GM10248 (cell line): ENCODE data around the gene SAMD4A.

ENCODE experiments used
- CTCF ChIA-PET: fragments of 300-600 bp; sonication (Branson Sonifier 250); formaldehyde crosslinking; extraction: SDS; loops from one replicate; lab custom pipeline; 2021; ENCODE audit warnings: antibody characterized with exemption; lab: Yijun Ruan, JAX
- POLR2A ChIA-PET: fragments of 350-650 bp; sonication (Branson Sonifier 250); formaldehyde crosslinking; extraction: SDS; loops from one replicate; lab custom pipeline; 2020; ENCODE audit warnings: antibody characterized with exemption; lab: Yijun Ruan, JAX
- DNase-seq: peaks from one replicate; pipeline ENCODE4 v3.0.0; 2012; ENCODE audit errors: extremely low spot score
- TF ChIP-seq, protein P1 (sequence below): IDR thresholded peaks from 2 replicates; pipeline ENCODE4 v1.5.1; 2012; ENCODE audit warnings: mild to moderate bottlenecking, low read depth; ENCODE audit errors: extremely low read depth, missing control alignments, control extremely low read depth

The SAMD4A gene

GRCh38 chr14:54791001-54791400, 224.1 kb downstream of the SAMD4A start:
- TF ChIP-seq, protein P1, sequence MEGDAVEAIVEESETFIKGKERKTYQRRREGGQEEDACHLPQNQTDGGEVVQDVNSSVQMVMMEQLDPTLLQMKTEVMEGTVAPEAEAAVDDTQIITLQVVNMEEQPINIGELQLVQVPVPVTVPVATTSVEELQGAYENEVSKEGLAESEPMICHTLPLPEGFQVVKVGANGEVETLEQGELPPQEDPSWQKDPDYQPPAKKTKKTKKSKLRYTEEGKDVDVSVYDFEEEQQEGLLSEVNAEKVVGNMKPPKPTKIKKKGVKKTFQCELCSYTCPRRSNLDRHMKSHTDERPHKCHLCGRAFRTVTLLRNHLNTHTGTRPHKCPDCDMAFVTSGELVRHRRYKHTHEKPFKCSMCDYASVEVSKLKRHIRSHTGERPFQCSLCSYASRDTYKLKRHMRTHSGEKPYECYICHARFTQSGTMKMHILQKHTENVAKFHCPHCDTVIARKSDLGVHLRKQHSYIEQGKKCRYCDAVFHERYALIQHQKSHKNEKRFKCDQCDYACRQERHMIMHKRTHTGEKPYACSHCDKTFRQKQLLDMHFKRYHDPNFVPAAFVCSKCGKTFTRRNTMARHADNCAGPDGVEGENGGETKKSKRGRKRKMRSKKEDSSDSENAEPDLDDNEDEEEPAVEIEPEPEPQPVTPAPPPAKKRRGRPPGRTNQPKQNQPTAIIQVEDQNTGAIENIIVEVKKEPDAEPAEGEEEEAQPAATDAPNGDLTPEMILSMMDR = no peak
- no peak for DNase-seq
- ChIA-PET CTCF (interaction anchor here (1.2 to 8.8 kb wide), 3 partner anchors 15 to 227 kb away, joined by 3 to 79 read pairs (median 11); no protein-coding TSS in a partner anchor), POLR2A (no interaction called here)

DNA sequence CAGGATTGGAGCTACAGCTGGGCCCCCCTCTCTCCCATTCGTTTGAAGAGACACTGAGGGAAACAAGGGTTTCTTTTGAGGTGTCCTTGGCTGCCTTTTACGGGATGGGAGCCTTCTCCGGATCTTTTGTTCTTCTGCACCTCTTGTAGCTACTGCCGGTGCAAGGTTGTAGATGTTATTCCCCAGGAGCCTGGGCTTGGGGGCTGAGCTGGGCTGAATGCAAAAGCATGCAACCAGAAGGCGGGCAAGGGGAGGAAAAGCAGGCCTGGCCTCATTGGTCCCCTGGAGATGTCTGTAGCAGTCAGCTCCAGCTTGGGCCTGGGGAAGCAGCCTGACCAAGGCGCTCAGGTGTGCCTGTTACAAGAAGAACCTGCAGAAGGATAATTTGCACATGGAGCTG, 225.4 kb downstream of the SAMD4A start:
- DNase-seq = no peak
- TF ChIP-seq, protein P1 = no peak
- ChIA-PET CTCF (interaction anchor here (1.2 to 8.8 kb wide), 3 partner anchors 13 to 228 kb away, joined by 3 to 79 read pairs (median 11); no protein-coding TSS in a partner anchor), POLR2A (interaction anchor here (0.6 kb wide), 1 partner anchor 346 kb away, joined by 3 read pairs; no protein-coding TSS in a partner anchor)

DNA sequence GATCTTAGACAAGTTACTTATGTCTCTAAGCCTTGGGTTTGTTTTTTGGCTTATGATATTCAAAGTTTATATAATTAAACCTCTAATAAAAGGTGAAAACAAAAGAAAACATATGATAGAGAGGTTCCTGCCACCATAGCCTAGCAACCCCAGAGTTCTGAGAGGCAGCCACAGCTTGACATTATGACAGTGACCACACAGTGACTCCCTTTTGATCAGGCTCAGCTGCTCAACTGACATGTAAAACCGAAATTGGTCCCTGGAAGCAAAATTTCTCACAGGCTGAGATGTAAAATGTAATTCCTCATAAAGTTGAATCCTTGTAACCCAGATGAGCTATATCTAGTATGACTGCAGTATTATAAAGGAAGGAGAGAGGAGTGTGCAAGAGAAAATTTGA, 227.2 kb downstream of the SAMD4A start:
- no peak for DNase-seq
- POLR2A ChIA-PET = interaction anchor here (0.7 kb wide), 1 partner anchor 72 kb away, joined by 6 read pairs; no protein-coding TSS in a partner anchor
- CTCF ChIA-PET = interaction anchor here (0.8 to 8.8 kb wide), 5 partner anchors 11 to 285 kb away, joined by 3 to 79 read pairs (median 12); partner anchors contain the start of gene CGRRF1
- TF ChIP-seq, protein P1 = no peak

DNA sequence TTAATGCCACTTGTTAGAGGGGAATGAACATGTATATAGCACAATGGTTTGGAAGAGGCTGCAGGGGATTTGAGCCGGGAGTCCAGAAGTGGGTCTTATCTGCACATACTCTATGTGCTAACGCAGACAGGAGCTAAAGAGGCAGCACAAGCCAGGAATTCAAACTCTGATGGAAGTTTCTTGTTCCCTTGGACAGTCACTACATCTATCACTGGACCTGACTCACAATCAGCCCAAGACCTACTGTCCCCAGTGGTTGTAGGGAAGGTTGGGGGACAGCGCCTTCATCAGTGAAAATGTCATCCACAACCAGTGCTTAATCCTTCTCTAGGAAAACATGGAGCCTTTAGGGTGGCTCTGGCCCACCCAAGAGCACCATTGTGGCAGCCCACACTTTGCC, 227.9 kb downstream of the SAMD4A start:
- TF ChIP-seq, protein P1 = no peak
- POLR2A ChIA-PET = no interaction called here
- DNase-seq = no peak
- CTCF ChIA-PET = interaction anchor here (0.8 to 8.8 kb wide), 4 partner anchors 11 to 285 kb away, joined by 3 to 79 read pairs (median 26); partner anchors contain the start of gene CGRRF1

GRCh38 chr14:54796961-54797360, 230.0 kb downstream of the SAMD4A start:
- TF ChIP-seq, protein P1 = no peak
- DNase-seq = no peak
- ChIA-PET CTCF (interaction anchor here (1.7 to 8.8 kb wide), 3 partner anchors 9 to 21 kb away, joined by 6 to 79 read pairs (median 39); no protein-coding TSS in a partner anchor), POLR2A (no interaction called here)

GRCh38 chr14:54797556-54797955, 230.6 kb downstream of the SAMD4A start:
- TF ChIP-seq, protein P1 = no peak
- DNase-seq = no peak
- POLR2A ChIA-PET = no interaction called here
- CTCF ChIA-PET = interaction anchor here (4.8 to 8.8 kb wide), 2 partner anchors 8 to 22 kb away, joined by 39 to 79 read pairs; no protein-coding TSS in a partner anchor
